Skin of body (tissue), 2 donors: Measurements from ENCODE around the gene FLVCR2. TPM values are rescaled to one million over a fixed set of nuclear protein-coding genes. Genes with fewer than 3 reads are reported as not detected.

Source experiments
- DNase-seq: peaks from one replicate; lab custom pipeline; 2025; lab: John Stamatoyannopoulos, UW
- total RNA-seq: library from RNA; depleted of rRNA; stranded (reverse); fragments of >200 nt; gene quantifications from one replicate; pipeline ENCODE4 v1.2.3, GENCODE V29; 2014

Gene FLVCR2
- total RNA-seq, 1 donor from 2014 or later: 5.6 TPM

DNA sequence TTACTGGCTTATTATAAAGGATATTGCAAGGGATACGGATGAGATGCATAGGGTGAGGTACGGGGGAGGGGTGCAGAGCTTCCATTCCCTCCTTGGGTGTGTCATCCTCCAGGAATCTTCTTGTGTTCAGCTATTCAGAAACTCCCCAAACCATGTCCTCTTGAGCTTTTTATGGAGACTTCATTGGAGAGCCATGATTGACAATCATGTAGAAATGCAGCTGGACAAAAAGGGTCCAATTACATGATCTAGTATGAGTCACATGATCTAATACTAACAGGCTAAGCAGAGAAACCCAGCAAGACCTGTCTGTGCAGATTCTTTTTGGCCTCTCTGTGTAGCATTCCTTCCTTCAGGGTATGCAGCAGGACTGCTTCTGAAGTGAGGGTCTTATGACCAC, 23.9 kb upstream of the FLVCR2 start:
- DNase-seq: no peak

GRCh38 chr14:75558440-75558839, 20.0 kb upstream of the FLVCR2 start:
- DNase-seq: no peak

DNA sequence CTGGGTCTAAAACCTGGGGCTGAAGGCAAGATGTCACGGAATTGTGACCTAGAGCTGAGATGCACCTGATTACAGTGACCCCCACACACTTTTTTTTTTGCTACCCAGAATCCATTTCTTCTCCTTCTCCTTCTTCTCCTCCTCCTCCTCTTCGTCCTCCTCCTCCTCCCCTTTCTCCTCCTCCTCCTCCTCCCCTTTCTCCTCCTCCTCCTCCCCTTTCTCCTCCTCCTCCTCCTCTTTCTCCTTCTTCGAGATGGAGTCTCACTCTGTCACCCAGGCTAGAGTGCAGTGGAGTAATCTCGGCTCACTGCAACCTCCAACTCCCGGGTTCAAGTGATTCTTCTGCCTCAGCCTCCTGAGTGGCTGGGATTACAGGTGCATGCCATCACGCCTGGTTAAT, 19.4 kb upstream of the FLVCR2 start:
- no peak for DNase-seq

DNA sequence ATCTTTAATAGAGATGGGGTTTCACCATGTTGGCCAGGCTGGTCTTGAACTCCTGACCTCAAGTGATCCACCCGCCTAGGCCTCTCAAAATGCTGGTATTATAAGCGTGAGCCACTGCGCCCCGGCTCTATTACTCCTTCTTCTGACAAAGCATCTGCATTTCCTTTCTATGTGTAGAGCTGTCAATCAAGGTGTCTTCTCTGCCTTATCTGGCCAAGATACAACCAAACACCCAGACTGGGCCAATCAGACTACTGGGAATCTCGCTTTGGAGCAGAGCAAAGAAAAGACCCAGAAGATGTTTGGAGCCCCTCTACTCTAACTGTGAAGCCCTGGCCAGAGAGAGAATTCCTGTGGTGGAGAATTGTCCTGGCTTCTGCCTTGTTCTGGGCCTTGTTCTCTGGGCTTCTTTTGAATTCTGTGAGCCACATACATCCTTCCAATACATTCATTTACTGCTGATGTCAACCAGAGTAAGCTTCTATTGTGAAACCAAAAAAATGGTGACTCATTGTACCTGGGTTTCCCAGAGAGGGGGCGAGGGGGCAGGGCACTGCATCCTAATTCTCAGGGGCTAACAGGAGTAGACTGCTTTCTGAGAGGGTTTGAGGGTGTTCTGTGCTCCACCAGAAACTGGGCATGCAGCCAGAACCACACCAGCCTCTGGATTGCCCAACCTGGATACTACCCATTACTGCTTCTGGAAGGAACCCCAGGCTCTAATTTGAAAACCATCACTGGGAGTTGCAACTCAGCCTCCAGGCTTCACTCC, 18.8 kb upstream of the FLVCR2 start:
- DNase-seq: no peak

GRCh38 chr14:75561013-75561432, 17.4 kb upstream of the FLVCR2 start:
- peak; percentile 35 for DNase-seq

- DNase-seq: no peak
Measured at GRCh38 chr14:75562089-75562488, 16.3 kb upstream of the FLVCR2 start.

DNA sequence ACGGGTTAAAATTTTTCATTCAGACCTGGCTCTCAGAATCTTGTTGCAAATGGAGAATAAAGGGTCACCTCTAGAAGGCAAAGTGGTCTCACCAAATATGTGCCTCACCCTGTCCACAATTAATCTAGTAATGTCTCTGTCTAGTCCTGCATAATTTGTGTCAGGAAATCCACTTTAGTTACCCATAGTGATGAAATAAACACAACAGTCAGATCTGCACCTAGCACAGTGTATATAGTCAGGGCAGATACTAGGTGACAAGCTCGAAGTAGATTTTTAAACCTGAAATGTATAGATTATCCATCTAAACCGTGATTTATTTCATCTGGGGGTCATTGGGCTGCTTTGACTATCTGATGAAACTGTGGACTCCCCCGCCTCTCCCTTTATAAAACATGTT, 15.9 kb upstream of the FLVCR2 start:
- DNase-seq: no peak

- no peak for DNase-seq
Measured at GRCh38 chr14:75563931-75564330, 14.5 kb upstream of the FLVCR2 start.

DNA sequence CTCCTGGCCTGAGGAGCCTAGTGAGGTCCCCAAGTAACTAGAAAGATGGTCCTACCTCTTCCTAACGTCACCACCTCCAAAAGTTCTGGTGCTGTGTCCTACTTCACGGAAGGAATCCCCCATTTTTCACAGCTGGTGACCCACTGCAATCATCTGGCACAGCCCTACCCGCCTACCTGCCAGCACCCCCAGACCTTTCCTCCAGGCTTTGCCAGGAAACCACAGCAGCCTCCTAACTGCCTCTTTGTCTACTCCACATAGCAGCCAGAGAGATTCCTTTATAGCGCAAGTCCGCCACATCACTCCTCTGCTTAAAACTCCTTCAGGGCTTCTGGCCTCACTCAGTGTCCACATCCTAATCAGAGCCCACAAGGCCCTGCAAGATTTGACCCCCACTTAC, 13.4 kb upstream of the FLVCR2 start:
- DNase-seq: no peak

GRCh38 chr14:75566321-75566720, 12.1 kb upstream of the FLVCR2 start:
- DNase-seq: no peak

- DNase-seq: no peak
Measured at GRCh38 chr14:75566752-75567151, 11.7 kb upstream of the FLVCR2 start.

- no peak for DNase-seq
Measured at GRCh38 chr14:75568140-75568539, 10.3 kb upstream of the FLVCR2 start.

DNA sequence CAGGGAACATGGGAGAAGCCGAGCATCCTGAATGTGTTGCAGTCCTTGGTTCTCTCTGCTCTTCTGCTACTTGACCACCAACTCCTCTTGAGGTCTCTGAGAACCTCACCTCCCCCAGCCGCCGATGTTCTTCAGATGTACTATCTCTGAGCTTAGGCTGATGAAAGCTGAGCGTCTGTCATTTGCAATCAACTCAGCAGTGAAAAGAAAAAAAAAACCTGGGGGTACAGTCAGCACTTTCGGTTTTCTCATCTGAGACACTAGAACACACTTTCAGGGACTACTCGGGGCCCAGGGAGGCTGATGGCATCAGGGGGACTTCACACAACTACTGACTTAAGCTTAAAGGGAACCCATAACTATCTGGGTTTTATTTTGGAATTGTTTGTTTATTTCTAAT, 9.6 kb upstream of the FLVCR2 start:
- no peak for DNase-seq

- DNase-seq: no peak
Measured at GRCh38 chr14:75570797-75571196, 7.6 kb upstream of the FLVCR2 start.

- no peak for DNase-seq
Measured at GRCh38 chr14:75572104-75572503, 6.3 kb upstream of the FLVCR2 start.

- DNase-seq: no peak
Measured at GRCh38 chr14:75577090-75577489, 1.3 kb upstream of the FLVCR2 start.

DNA sequence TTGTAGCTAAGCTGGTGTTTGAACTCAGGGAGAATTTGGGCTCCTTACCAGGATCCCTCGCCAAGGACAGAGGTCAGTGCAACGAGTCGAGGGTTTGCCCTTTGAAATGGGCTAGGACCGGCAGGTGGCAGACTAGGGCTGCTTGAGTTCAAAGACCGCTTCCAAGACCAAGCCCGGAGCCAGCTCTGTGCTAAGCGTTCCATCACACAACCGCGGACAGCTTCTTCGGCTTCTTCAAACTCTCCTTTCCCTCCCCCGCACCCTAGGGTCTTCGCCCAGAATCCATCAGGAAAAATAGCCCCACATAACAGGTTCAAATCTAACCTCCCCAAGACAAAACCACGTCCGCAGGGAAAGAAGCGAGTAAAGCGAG, 705 bp upstream of the FLVCR2 start:
- DNase-seq: peak; percentile 49

DNA sequence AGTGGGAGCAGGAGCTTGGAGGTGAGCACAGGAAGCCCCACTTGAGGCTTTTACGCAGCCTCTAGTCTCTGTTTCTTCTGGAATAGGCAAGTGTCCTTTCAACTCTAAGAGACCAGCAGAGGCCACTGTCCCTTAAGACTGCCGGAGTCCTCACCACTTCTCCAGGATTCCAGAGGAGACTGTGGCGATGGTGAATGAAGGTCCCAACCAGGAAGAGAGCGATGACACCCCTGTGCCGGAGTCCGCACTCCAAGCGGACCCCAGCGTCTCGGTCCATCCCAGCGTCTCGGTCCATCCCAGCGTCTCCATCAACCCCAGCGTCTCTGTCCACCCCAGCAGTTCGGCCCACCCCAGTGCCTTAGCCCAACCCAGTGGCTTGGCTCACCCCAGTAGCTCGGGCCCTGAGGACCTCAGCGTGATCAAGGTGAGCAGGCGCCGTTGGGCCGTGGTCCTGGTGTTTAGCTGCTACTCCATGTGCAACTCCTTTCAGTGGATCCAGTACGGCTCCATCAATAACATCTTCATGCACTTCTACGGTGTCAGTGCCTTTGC, 442 bp downstream of the FLVCR2 start:
- no peak for DNase-seq

GRCh38 chr14:75579338-75579864, 981 bp downstream of the FLVCR2 start:
- DNase-seq: no peak

DNA sequence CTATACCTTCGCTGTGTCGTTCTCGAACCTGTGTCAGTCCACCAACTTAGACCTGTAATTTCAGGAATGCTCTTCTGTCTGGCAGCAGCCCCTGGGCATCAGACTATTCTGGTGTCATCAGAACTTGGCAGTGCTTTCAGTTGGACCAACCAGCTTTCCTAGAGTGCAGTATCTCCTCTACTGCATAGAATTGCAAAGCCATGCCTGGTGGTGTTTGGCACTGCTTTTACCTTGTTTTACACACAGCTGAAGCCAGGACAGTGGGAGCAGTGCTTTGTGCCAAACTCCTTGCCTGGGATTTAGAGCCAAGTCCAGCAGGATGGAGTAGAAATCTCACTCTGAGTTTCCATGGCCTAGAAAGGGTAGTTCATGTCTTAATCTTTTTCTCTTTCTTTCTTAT, 1.5 kb downstream of the FLVCR2 start:
- no peak for DNase-seq

GRCh38 chr14:75587388-75587787, 9.0 kb downstream of the FLVCR2 start:
- DNase-seq: no peak

DNA sequence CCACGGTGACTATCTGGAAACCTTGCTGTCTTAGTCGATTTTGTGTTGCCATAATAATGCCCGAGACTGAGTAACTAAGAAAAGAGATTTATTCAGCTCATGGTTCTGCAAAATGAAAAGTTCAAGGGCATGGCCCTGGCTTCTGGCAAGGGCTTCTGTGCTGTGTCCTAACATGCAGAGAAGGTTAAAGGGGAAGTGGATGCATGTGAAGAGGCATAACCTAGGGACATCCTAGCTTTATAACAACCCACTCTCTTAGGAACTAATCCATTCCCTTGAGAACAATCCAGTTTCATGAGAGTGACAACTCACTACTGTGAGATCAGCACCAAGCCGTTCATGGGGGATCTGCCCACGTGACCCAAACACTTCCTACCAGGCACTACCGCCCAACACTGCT, 11.5 kb downstream of the FLVCR2 start:
- DNase-seq: no peak

DNA sequence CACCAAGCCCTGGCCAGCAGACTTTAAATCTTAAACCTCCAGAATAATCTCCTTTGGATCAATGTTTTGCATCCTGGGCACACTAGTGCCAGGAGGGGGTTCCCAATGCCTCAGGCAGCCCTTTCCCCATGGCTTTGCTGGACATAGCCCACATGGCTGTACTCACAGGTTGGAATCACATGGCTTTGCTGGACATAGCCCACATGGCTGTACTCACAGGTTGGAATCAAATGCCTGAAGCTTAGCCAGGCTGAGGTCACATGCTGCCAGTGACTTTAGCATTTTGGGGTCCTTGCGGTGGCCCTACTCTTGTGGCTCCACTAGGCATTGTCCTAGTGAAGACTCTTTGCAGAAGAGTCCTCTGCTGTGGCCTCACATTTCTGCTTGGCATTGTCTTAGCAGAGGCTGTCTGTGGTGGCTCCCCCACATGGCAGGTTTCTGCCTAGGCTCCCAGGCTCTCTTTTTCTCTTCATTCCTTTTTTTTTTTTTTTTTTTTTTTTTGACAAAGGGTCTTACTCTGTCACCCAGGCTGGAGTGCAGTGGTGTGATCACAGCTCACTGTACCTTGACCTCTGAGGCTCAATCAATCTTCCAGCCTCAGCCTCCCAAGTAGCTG, 13.0 kb downstream of the FLVCR2 start:
- DNase-seq: no peak
